OCI-LY7 (cell line): ENCODE measurements around the gene SPECC1. TPM values are rescaled to one million over a fixed set of nuclear protein-coding genes. Genes with fewer than 3 reads are reported as not detected.
A peak's percentile ranks its signal among the peaks of the same experiment; 100 is the strongest.
"Not testable (repeated sequence)": the region's sequence is repeated elsewhere in the genome, so short reads cannot be mapped to it uniquely, and the experiment has no call there.

Experiments
- BruUV-seq: library from RNA; stranded (reverse); fragments of 400-500 nt; replicated peaks from 2 replicates; lab custom pipeline; 2021; lab: Mats Ljungman, UMichigan
- CTCF ChIA-PET: fragments of 300-600 bp; sonication (Branson Sonifier 250); formaldehyde crosslinking; loops from one replicate; lab custom pipeline; 2022; ENCODE audit warnings: antibody characterized with exemption; ENCODE audit not compliant: unreplicated experiment; lab: Charles Lee
- POLR2A ChIA-PET: fragments of 300-600 bp; sonication (Branson Sonifier 250); formaldehyde crosslinking; loops from one replicate; lab custom pipeline; 2022; ENCODE audit warnings: antibody characterized with exemption; lab: Charles Lee
- DNase-seq: peaks from one replicate; pipeline ENCODE4 v3.0.0-alpha.2; 2015; ENCODE audit warnings: low spot score
- H2AFZ ChIP-seq: fragments of 200-600 bp; sonication (generic), shearing (Covaris generic); 2 replicates; pipeline ENCODE4 v1.6.1; 2014; ENCODE audit warnings: mild to moderate bottlenecking, antibody characterized with exemption, low read length, moderate library complexity
- H3K27ac ChIP-seq: fragments of 200-600 bp; sonication (generic); 2 replicates; pipeline ENCODE4 v1.5.1; 2014; ENCODE audit warnings: mixed run types, low read depth, mild to moderate bottlenecking, moderate library complexity, low read length, inconsistent platforms; ENCODE audit not compliant: poor library complexity, severe bottlenecking
- H3K36me3 ChIP-seq: fragments of 200-600 bp; sonication (generic); 2 replicates; pipeline ENCODE4 v1.6.1; 2014; ENCODE audit warnings: mild to moderate bottlenecking, antibody characterized with exemption, low read length, moderate library complexity, mixed read lengths; ENCODE audit not compliant: insufficient read depth
- H3K4me1 ChIP-seq: fragments of 200-600 bp; sonication (generic); 2 replicates; pipeline ENCODE4 v1.5.1; 2014; ENCODE audit warnings: mild to moderate bottlenecking, low read length; ENCODE audit not compliant: insufficient read depth, poor library complexity, severe bottlenecking
- H3K4me2 ChIP-seq: fragments of 200-600 bp; sonication (generic); 2 replicates; pipeline ENCODE4 v1.6.1; 2014; ENCODE audit warnings: mild to moderate bottlenecking, low read length
- H3K4me3 ChIP-seq: fragments of 200-600 bp; sonication (generic); 2 replicates; pipeline ENCODE4 v1.5.1; 2014; ENCODE audit warnings: mild to moderate bottlenecking, low read depth, low read length; ENCODE audit not compliant: poor library complexity, severe bottlenecking
- H3K79me2 ChIP-seq: fragments of 200-600 bp; sonication (generic); 2 replicates; pipeline ENCODE4 v1.6.1; 2016; ENCODE audit warnings: low read depth, mild to moderate bottlenecking, low read length, moderate library complexity, mixed read lengths; ENCODE audit not compliant: insufficient read depth
- H3K9me2 ChIP-seq: fragments of 200-600 bp; sonication (generic); 2 replicates; pipeline ENCODE4 v1.6.1; 2016; ENCODE audit warnings: mild to moderate bottlenecking, low read length, mixed read lengths; ENCODE audit not compliant: insufficient read depth
- H3K9me3 ChIP-seq: fragments of 200-600 bp; sonication (generic); 2 replicates; pipeline ENCODE4 v1.6.1; 2014; ENCODE audit warnings: mild to moderate bottlenecking, mixed run types, low read length, mixed read lengths
- H4K20me1 ChIP-seq: fragments of 200-600 bp; sonication (generic); 2 replicates; pipeline ENCODE4 v1.6.1; 2014; ENCODE audit warnings: mild to moderate bottlenecking, antibody characterized with exemption, low read length, moderate library complexity, mixed read lengths; ENCODE audit not compliant: insufficient read depth
- EZH2phosphoT487 ChIP-seq: fragments of 200-600 bp; sonication (generic); IDR thresholded peaks from 2 replicates; pipeline ENCODE4 v1.6.1; 2018; ENCODE audit warnings: low read depth, borderline replicate concordance, mild to moderate bottlenecking, mixed run types, antibody characterized with exemption, low read length, moderate library complexity, mixed read lengths
- intact Hi-C: fragments of 100-400 bp; cut with micrococcal nuclease; formaldehyde crosslinking; loops from one replicate; pipeline ENCODE4 v1.10.0; 2022; ENCODE audit not compliant: unreplicated experiment
- total RNA-seq, 2 experiments: library from RNA; depleted of rRNA in 1 of 2; stranded (reverse); fragments of >200 nt in 1 of 2; shearing (Covaris generic) in 1 of 2; gene quantifications; 2 replicates each; pipeline ENCODE4 v1.2.3, GENCODE V29; 2014 to 2022
- TF ChIP-seq, protein P1 (sequence below): fragments of 200-600 bp; sonication (generic); conservative IDR thresholded peaks from 2 replicates; pipeline ENCODE4 v1.5.1; 2014; ENCODE audit warnings: mild to moderate bottlenecking, antibody characterized with exemption, low read length, moderate library complexity, mixed read lengths

SPECC1 gene
- total RNA-seq, 2 experiments from 2014 or later, result 0.47 to 2.8 TPM

DNA sequence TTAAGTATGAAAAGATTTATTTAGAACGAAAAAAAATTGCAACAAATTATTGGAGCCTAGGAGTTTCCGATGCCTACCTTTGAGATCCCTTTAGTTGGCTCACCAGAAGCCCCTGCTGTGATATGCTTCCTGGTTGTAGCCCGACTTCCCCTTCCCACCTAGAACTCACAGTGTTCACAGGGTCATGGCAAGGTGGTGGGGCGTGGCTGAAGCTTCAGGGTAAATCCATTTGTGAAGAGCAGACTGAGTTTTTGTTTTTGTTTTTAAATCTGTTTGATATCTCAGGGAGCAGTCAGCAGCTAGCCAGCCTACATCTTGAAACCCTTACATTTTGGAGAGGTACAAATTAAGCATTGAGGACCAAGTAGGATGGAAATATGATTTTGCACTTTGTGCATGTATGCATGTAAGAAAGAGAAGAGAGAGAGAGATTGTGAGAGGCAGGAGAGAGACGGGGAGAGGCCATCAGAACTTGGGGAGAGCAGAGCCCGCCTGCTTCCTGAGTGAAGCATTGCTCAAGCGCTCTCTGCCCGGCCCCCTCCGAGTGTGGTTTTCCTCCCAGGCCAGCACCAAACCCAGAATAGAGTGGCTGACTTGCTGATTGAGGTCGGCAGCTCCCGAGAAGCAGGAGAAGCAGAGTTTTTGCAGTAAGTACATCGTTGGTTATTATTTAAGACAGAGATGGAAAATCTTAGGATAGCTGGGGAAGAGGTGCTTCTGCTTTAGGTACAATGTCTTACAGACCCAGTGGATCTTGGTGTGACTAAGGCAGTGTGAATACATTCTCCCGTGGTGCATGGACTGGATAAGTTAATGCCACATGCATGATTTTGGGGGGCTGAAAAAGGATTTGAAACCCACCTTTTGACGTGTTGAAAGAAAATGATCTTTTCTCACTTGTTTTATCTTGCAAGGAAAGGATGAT is 64.2 kb downstream of the SPECC1 start:
- TF ChIP-seq, protein P1, sequence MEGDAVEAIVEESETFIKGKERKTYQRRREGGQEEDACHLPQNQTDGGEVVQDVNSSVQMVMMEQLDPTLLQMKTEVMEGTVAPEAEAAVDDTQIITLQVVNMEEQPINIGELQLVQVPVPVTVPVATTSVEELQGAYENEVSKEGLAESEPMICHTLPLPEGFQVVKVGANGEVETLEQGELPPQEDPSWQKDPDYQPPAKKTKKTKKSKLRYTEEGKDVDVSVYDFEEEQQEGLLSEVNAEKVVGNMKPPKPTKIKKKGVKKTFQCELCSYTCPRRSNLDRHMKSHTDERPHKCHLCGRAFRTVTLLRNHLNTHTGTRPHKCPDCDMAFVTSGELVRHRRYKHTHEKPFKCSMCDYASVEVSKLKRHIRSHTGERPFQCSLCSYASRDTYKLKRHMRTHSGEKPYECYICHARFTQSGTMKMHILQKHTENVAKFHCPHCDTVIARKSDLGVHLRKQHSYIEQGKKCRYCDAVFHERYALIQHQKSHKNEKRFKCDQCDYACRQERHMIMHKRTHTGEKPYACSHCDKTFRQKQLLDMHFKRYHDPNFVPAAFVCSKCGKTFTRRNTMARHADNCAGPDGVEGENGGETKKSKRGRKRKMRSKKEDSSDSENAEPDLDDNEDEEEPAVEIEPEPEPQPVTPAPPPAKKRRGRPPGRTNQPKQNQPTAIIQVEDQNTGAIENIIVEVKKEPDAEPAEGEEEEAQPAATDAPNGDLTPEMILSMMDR, result no peak
- no peak for TF ChIP-seq EZH2phosphoT487
- H2AFZ ChIP-seq, result no peak overlapping the region
- no peaks in the 10 kb centered on the region for H4K20me1 ChIP-seq
- H3K36me3 ChIP-seq, result no peaks in the 10 kb centered on the region
- DNase-seq, result no peak
- CTCF ChIA-PET, result no interaction called here
- no peak overlapping the region for H3K4me3 ChIP-seq
- intact Hi-C loops, result no loop called here
- BruUV-seq, result no TSS peak
- no peaks in the 10 kb centered on the region for H3K9me2 ChIP-seq
- no peak overlapping the region for H3K27ac ChIP-seq
- H3K4me2 ChIP-seq, result no peak overlapping the region
- POLR2A ChIA-PET, result interaction anchor here (0.5 kb wide), 1 partner anchor 141 kb away, joined by 10 read pairs; no protein-coding TSS in a partner anchor
- H3K4me1 ChIP-seq, result no peaks in the 10 kb centered on the region
- H3K79me2 ChIP-seq, result no peaks in the 10 kb centered on the region
- no peaks in the 10 kb centered on the region for H3K9me3 ChIP-seq

DNA sequence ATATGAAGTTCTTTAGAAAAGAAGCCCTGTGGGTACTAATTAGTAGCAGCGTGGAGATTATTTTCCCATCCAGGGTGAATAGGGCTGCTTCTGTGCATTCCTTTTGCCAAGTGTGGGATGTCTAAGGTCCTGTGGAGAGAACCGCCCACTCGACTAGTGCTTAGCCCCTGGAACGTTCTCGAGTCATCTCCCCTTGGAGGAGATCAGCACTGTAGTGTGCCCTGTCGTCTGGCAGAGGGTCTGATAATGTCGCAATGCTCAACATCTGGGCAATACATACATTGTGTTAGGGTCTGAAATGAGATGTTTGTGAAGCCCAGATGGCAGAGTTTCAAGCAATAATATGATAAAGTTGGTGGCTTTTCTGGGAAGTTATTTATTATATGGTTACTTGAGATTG is 64.8 kb downstream of the SPECC1 start:
- no peak for DNase-seq
- BruUV-seq, result no TSS peak
- H3K4me1 ChIP-seq, result no peaks in the 10 kb centered on the region
- intact Hi-C loops, result no loop called here
- ChIA-PET POLR2A (no interaction called here), CTCF (no interaction called here)
- no peak overlapping the region for H3K4me3 ChIP-seq
- H4K20me1 ChIP-seq, result no peaks in the 10 kb centered on the region
- H2AFZ ChIP-seq, result no peak overlapping the region
- H3K79me2 ChIP-seq, result no peaks in the 10 kb centered on the region
- TF ChIP-seq EZH2phosphoT487, result no peak
- TF ChIP-seq, protein P1, result no peak
- no peaks in the 10 kb centered on the region for H3K9me3 ChIP-seq
- H3K27ac ChIP-seq, result no peak overlapping the region
- no peaks in the 10 kb centered on the region for H3K36me3 ChIP-seq
- no peak overlapping the region for H3K4me2 ChIP-seq
- H3K9me2 ChIP-seq, result no peaks in the 10 kb centered on the region

DNA sequence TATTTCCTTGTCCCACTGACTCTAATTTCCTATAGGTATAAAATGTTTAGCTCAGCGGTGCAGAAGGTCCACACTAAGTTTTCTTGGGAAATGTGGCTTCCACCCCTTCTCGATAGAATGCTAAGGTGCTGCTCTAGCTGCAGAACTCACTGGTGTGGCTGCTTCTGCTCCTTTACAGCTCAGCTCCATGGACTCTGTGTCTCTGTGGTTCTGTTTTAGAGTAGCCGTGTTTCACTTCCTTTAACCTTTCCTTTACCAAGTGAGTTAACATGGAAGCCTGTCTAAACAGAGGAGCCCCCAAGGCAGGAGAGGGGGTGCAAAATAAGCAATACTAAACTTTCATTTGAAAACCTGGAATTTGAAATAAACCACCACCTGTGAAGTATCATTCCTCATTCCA is 65.3 kb downstream of the SPECC1 start:
- Histone ChIP-seq H4K20me1 (no peaks in the 10 kb centered on the region), H3K4me2 (no peak overlapping the region), H3K4me1 (no peaks in the 10 kb centered on the region), H3K27ac (no peak overlapping the region), H3K4me3 (no peak overlapping the region), H3K79me2 (no peaks in the 10 kb centered on the region), H3K9me2 (no peaks in the 10 kb centered on the region), H3K9me3 (no peaks in the 10 kb centered on the region), H3K36me3 (no peaks in the 10 kb centered on the region), H2AFZ (no peak overlapping the region)
- CTCF ChIA-PET, result no interaction called here
- no TSS peak for BruUV-seq
- peak; percentile 5 for DNase-seq
- intact Hi-C loops, result no loop called here
- TF ChIP-seq, protein P1, result no peak
- no peak for TF ChIP-seq EZH2phosphoT487
- POLR2A ChIA-PET, result no interaction called here

DNA sequence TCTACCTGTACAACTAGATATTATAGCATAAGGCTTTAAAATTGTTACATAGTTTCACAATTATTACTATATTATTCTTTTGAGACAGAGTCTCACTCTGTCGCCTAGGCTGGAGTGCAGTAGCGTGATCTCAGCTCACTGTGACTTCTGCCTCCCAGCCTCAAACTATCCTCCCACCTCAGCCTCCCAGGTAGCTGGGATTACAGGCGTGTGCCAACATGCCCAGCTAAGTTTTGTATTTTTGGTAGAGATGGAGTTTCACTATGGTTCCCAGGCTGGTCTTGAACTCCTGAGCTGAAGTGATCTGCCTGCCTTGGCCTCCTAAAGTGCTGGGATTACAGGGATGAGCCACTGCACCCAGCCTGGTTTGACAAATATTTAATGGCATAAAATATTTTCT is 67.0 kb downstream of the SPECC1 start:
- H3K4me1 ChIP-seq, H3K36me3 ChIP-seq, POLR2A ChIA-PET, CTCF ChIA-PET, H3K4me3 ChIP-seq, H4K20me1 ChIP-seq, intact Hi-C loops, H3K27ac ChIP-seq, H3K9me2 ChIP-seq, DNase-seq, H3K9me3 ChIP-seq, H3K4me2 ChIP-seq, BruUV-seq, H3K79me2 ChIP-seq, H2AFZ ChIP-seq: not testable (repeated sequence)
